ENCODE results near the gene IFT122. TPM values are rescaled to one million over a fixed set of nuclear protein-coding genes. Genes with fewer than 3 reads are reported as not detected.

IFT122 gene
- total and polyA plus RNA-seq, 8 donors, result 9.9 to 163 (median 19.6) TPM

- no peak for TF ChIP-seq EP300 (IDR thresholded peaks at IDR 0.05)
- no peak for TF ChIP-seq CTCF (IDR thresholded peaks at IDR 0.05)
- TF ChIP-seq POLR2AphosphoS5 (IDR thresholded peaks at IDR 0.05), result no peak
- TF ChIP-seq POLR2A (IDR thresholded peaks at IDR 0.05), result no peak
- no peaks in the 10 kb centered on the region for H3K27me3 ChIP-seq
- no peak overlapping the region for H3K27ac ChIP-seq
- intact Hi-C loops (cut with DNase I; ENCODE audit: low total_unique reads), result no loop called here
- H3K4me3 ChIP-seq, result no peak overlapping the region
- 32 to 91% (median 90%) methylated on average over 3 of the region's 3 CpGs for WGBS, 5 donors
- no peak for DNase-seq
- H3K4me1 ChIP-seq, result peaks cover 6 to 19% (median 10%) of the 10 kb centered on the region in 4 donors
- no peaks in the 10 kb centered on the region for H3K9me3 ChIP-seq
- no peaks in the 10 kb centered on the region for H3K36me3 ChIP-seq
Measured at GRCh38 chr3:129415378-129415777, 24.6 kb upstream of the IFT122 start.

- Histone ChIP-seq H3K27ac (no peak overlapping the region), H3K4me1 (peaks cover 6 to 19% (median 10%) of the 10 kb centered on the region in 4 donors), H3K36me3 (no peaks in the 10 kb centered on the region), H3K27me3 (no peaks in the 10 kb centered on the region), H3K9me3 (no peaks in the 10 kb centered on the region), H3K4me3 (no peak overlapping the region)
- 65 to 90% (median 76%) methylated on average over 6 of the region's 6 CpGs for WGBS, 5 donors
- intact Hi-C loops (cut with DNase I; ENCODE audit: low total_unique reads), result no loop called here
- no peak for DNase-seq
- TF ChIP-seq POLR2AphosphoS5 (IDR thresholded peaks at IDR 0.05) (no peak), POLR2A (IDR thresholded peaks at IDR 0.05) (no peak), CTCF (IDR thresholded peaks at IDR 0.05) (no peak), EP300 (IDR thresholded peaks at IDR 0.05) (no peak)
Measured at GRCh38 chr3:129415830-129416229, 24.2 kb upstream of the IFT122 start.

- Histone ChIP-seq H3K36me3 (no peaks in the 10 kb centered on the region), H3K4me3 (no peak overlapping the region), H3K27ac (no peak overlapping the region), H3K27me3 (no peaks in the 10 kb centered on the region), H3K9me3 (no peaks in the 10 kb centered on the region), H3K4me1 (peaks cover 6 to 19% (median 10%) of the 10 kb centered on the region in 4 donors)
- intact Hi-C loops (cut with DNase I; ENCODE audit: low total_unique reads), result no loop called here
- DNase-seq, result no peak
- 67 to 92% (median 85%) methylated on average over 4 of the region's 4 CpGs for WGBS, 5 donors
- TF ChIP-seq CTCF (IDR thresholded peaks at IDR 0.05) (no peak), EP300 (IDR thresholded peaks at IDR 0.05) (no peak), POLR2AphosphoS5 (IDR thresholded peaks at IDR 0.05) (no peak), POLR2A (IDR thresholded peaks at IDR 0.05) (no peak)
Measured at GRCh38 chr3:129416415-129416814, 23.6 kb upstream of the IFT122 start.

GRCh38 chr3:129417326-129417725 lies 22.7 kb upstream of the IFT122 start:
- Histone ChIP-seq H3K27ac (peak overlapping the region in 1 of 5 donors; percentile 16), H3K4me1 (peaks cover 6 to 18% (median 10%) of the 10 kb centered on the region in 4 donors), H3K4me3 (no peak overlapping the region), H3K9me3 (no peaks in the 10 kb centered on the region), H3K27me3 (no peaks in the 10 kb centered on the region), H3K36me3 (no peaks in the 10 kb centered on the region)
- WGBS, 5 donors, result 44 to 78% (median 72%) methylated on average over 1 of the region's 1 CpG
- intact Hi-C loops (cut with DNase I; ENCODE audit: low total_unique reads), result no loop called here
- peak in 1 of 2 donors; percentile 80 for DNase-seq
- TF ChIP-seq POLR2AphosphoS5 (IDR thresholded peaks at IDR 0.05) (no peak), POLR2A (IDR thresholded peaks at IDR 0.05) (no peak), EP300 (IDR thresholded peaks at IDR 0.05) (no peak), CTCF (IDR thresholded peaks at IDR 0.05) (no peak)
